Astrocyte (in vitro differentiated cells and primary cell): ENCODE results near the gene KXD1. TPM values are rescaled to one million over a fixed set of nuclear protein-coding genes. Genes with fewer than 3 reads are reported as not detected.
A peak's percentile ranks its signal among the peaks of the same experiment; 100 is the strongest.

ENCODE experiments used
- DNase-seq: peaks from one replicate; pipeline ENCODE4 v3.0.0-alpha.2; 2010; ENCODE audit warnings: low read depth
- FAIRE-seq: peaks from 2 replicates; lab custom pipeline; 2011; peaks lifted over from hg19 to GRCh38; lab: Jason Lieb, UNC
- H2AFZ ChIP-seq: 2 replicates; pipeline ENCODE4 v1.6.0; 2012; ENCODE audit warnings: low read depth, low read length, inconsistent platforms
- H3K27ac ChIP-seq: 2 replicates; pipeline ENCODE4 v1.5.1; 2011; ENCODE audit warnings: low read depth, low read length, inconsistent platforms
- H3K27me3 ChIP-seq: 2 replicates; pipeline ENCODE4 v1.6.0; 2011; ENCODE audit warnings: low read length, inconsistent platforms; ENCODE audit not compliant: insufficient read depth
- H3K36me3 ChIP-seq: 2 replicates; pipeline ENCODE4 v1.5.1; 2011; ENCODE audit warnings: low read length, inconsistent platforms; ENCODE audit not compliant: insufficient read depth
- H3K4me1 ChIP-seq: 2 replicates; pipeline ENCODE4 v1.5.1; 2011; ENCODE audit warnings: low read length, inconsistent platforms; ENCODE audit not compliant: insufficient read depth
- H3K4me2 ChIP-seq: 2 replicates; pipeline ENCODE4 v1.6.0; 2012; ENCODE audit warnings: low read length, inconsistent platforms
- H3K4me3 ChIP-seq: 2 replicates; pipeline ENCODE4 v1.5.1; 2011; ENCODE audit warnings: low read depth, mild to moderate bottlenecking, low read length, inconsistent platforms; ENCODE audit not compliant: insufficient read depth
- H3K79me2 ChIP-seq: 2 replicates; pipeline ENCODE4 v1.6.0; 2012; ENCODE audit warnings: mild to moderate bottlenecking, low read length, inconsistent platforms; ENCODE audit not compliant: insufficient read depth
- H3K9ac ChIP-seq: 2 replicates; pipeline ENCODE4 v1.6.0; 2012; ENCODE audit warnings: mild to moderate bottlenecking, low read length, inconsistent platforms
- H3K9me3 ChIP-seq: 2 replicates; pipeline ENCODE4 v1.5.1; 2012; ENCODE audit warnings: low read depth, mild to moderate bottlenecking, low read length, inconsistent platforms; ENCODE audit not compliant: insufficient read depth
- H4K20me1 ChIP-seq: 2 replicates; pipeline ENCODE4 v1.6.0; 2012; ENCODE audit warnings: low read length, inconsistent platforms; ENCODE audit not compliant: insufficient read depth
- H3K27ac Mint-ChIP-seq: one replicate; pipeline ENCODE4 v1.8.0; 2021; ENCODE audit warnings: mild to moderate bottlenecking, mixed read lengths; ENCODE audit not compliant: unreplicated experiment
- H3K27me3 Mint-ChIP-seq: one replicate; pipeline ENCODE4 v1.8.0; 2021; ENCODE audit warnings: low read depth, mixed read lengths; ENCODE audit not compliant: unreplicated experiment
- H3K36me3 Mint-ChIP-seq: one replicate; pipeline ENCODE4 v1.8.0; 2021; ENCODE audit warnings: low read depth, mixed read lengths; ENCODE audit not compliant: unreplicated experiment
- H3K4me1 Mint-ChIP-seq: one replicate; pipeline ENCODE4 v1.8.0; 2021; ENCODE audit warnings: low read depth, mixed read lengths; ENCODE audit not compliant: unreplicated experiment
- H3K4me3 Mint-ChIP-seq: one replicate; pipeline ENCODE4 v1.8.0; 2021; ENCODE audit warnings: mild to moderate bottlenecking, moderate library complexity, mixed read lengths; ENCODE audit not compliant: unreplicated experiment
- H3K9me3 Mint-ChIP-seq: one replicate; pipeline ENCODE4 v1.8.0; 2021; ENCODE audit warnings: mild to moderate bottlenecking, mixed read lengths; ENCODE audit not compliant: unreplicated experiment
- CTCF ChIP-seq: IDR thresholded peaks from 2 replicates; pipeline ENCODE4 v1.5.1; 2011; ENCODE audit warnings: low read depth, mild to moderate bottlenecking, inconsistent platforms, low read length, moderate library complexity; ENCODE audit not compliant: insufficient read depth
- EZH2 ChIP-seq: IDR thresholded peaks from 2 replicates; pipeline ENCODE4 v1.6.1; 2012; ENCODE audit warnings: mild to moderate bottlenecking, low read length, inconsistent platforms; ENCODE audit not compliant: insufficient read depth
- total RNA-seq: library from RNA; stranded (reverse); gene quantifications from 2 replicates; pipeline ENCODE4 v1.2.1, GENCODE V29; 2021

The KXD1 gene
- total RNA-seq, 1 donor from 2014 or later: 80.2 TPM

- Mint-ChIP-seq H3K4me3 (no peak overlapping the region), H3K36me3 (peaks cover 3% of the 10 kb centered on the region), H3K9me3 (no peaks in the 10 kb centered on the region), H3K27me3 (peaks cover 50% of the 10 kb centered on the region), H3K4me1 (peaks cover 8% of the 10 kb centered on the region), H3K27ac (no peak overlapping the region)
- no peak for FAIRE-seq
- Histone ChIP-seq H3K4me1 (peaks cover 9% of the 10 kb centered on the region), H3K27me3 (peaks cover 64% of the 10 kb centered on the region), H3K4me2 (peak overlapping the region; percentile 59), H3K27ac (no peak overlapping the region), H3K9me3 (no peaks in the 10 kb centered on the region), H4K20me1 (peaks cover 19% of the 10 kb centered on the region), H2AFZ (no peak overlapping the region), H3K9ac (no peak overlapping the region), H3K79me2 (no peaks in the 10 kb centered on the region), H3K4me3 (no peak overlapping the region), H3K36me3 (no peaks in the 10 kb centered on the region)
- DNase-seq: no peak
- TF ChIP-seq EZH2 (no peak), CTCF (no peak)
These were observed 50.6 kb downstream of the KXD1 start for GRCh38 chr19:18608102-18608804.

- H3K27me3 Mint-ChIP-seq: peaks cover 52% of the 10 kb centered on the region
- no peak overlapping the region for H3K4me3 Mint-ChIP-seq
- no peaks in the 10 kb centered on the region for H3K9me3 ChIP-seq
- FAIRE-seq (no peak), DNase-seq (no peak)
- H3K36me3 Mint-ChIP-seq: peaks cover 3% of the 10 kb centered on the region
- no peak overlapping the region for H3K4me3 ChIP-seq
- H3K4me2 ChIP-seq: no peak overlapping the region
- no peak overlapping the region for H2AFZ ChIP-seq
- H3K36me3 ChIP-seq: no peaks in the 10 kb centered on the region
- no peak overlapping the region for H3K27ac Mint-ChIP-seq
- H3K4me1 Mint-ChIP-seq: peaks cover 7% of the 10 kb centered on the region
- no peaks in the 10 kb centered on the region for H3K79me2 ChIP-seq
- H3K4me1 ChIP-seq: peaks cover 9% of the 10 kb centered on the region
- H3K27me3 ChIP-seq: peaks cover 65% of the 10 kb centered on the region
- H3K9ac ChIP-seq: no peak overlapping the region
- H4K20me1 ChIP-seq: peaks cover 19% of the 10 kb centered on the region
- H3K9me3 Mint-ChIP-seq: no peaks in the 10 kb centered on the region
- no peak overlapping the region for H3K27ac ChIP-seq
- TF ChIP-seq EZH2: no peak
- no peak for TF ChIP-seq CTCF
These were observed 51.4 kb downstream of the KXD1 start for GRCh38 chr19:18608805-18609716.
